Kidney epithelial cell (primary cell): ENCODE results near the gene GRM7. TPM values are rescaled to one million over a fixed set of nuclear protein-coding genes. Genes with fewer than 3 reads are reported as not detected.

Source experiments
- DNase-seq: peaks from one replicate; pipeline ENCODE4 v3.0.0-alpha.2; 2010; ENCODE audit warnings: low read depth
- H3K27me3 ChIP-seq: 2 replicates; pipeline ENCODE4 v1.6.0; 2011; ENCODE audit warnings: low read length; ENCODE audit not compliant: control insufficient read depth, insufficient read depth
- H3K36me3 ChIP-seq: 2 replicates; pipeline ENCODE4 v1.5.1; 2011; ENCODE audit warnings: low read length; ENCODE audit not compliant: control insufficient read depth, insufficient read depth
- H3K4me3 ChIP-seq: 2 replicates; pipeline ENCODE4 v1.5.1; 2011; ENCODE audit warnings: low read depth, mild to moderate bottlenecking, control low read depth, low read length
- total RNA-seq: library from RNA; depleted of rRNA; stranded (reverse); fragments of >200 nt; gene quantifications from 2 replicates; pipeline ENCODE4 v1.2.3, GENCODE V29; 2015
- TF ChIP-seq, protein P1 (sequence below): IDR thresholded peaks from 2 replicates; pipeline ENCODE4 v1.5.1; 2011; ENCODE audit warnings: mild to moderate bottlenecking, moderate library complexity, low read length, control low read depth, inconsistent platforms; ENCODE audit not compliant: insufficient read depth, poor library complexity, severe bottlenecking

The GRM7 gene
- total RNA-seq, 1 donor from 2014 or later: 0.17 TPM

DNA sequence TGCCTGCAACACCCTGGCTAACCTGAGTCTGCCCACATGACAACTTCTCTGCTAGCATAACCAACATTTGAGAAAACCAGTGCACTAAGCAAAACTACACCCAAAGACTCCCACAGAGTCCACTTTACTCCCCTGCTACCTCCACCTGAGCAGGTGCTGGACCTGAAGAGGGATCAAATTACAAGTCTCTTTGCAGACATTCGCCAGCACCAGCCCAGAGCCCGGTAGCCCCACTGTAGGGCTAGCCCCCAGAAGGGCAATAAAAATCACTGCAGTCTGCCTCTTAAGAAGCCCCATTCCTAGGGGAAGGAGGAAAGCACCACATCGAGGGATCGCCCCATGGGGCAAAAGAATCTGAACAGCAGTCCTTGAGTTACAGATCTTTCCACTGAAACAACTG lies 472.2 kb downstream of the GRM7 start:
- Histone ChIP-seq H3K4me3 (no peak overlapping the region), H3K36me3 (no peaks in the 10 kb centered on the region), H3K27me3 (no peaks in the 10 kb centered on the region)
- no peak for DNase-seq
- TF ChIP-seq, protein P1, sequence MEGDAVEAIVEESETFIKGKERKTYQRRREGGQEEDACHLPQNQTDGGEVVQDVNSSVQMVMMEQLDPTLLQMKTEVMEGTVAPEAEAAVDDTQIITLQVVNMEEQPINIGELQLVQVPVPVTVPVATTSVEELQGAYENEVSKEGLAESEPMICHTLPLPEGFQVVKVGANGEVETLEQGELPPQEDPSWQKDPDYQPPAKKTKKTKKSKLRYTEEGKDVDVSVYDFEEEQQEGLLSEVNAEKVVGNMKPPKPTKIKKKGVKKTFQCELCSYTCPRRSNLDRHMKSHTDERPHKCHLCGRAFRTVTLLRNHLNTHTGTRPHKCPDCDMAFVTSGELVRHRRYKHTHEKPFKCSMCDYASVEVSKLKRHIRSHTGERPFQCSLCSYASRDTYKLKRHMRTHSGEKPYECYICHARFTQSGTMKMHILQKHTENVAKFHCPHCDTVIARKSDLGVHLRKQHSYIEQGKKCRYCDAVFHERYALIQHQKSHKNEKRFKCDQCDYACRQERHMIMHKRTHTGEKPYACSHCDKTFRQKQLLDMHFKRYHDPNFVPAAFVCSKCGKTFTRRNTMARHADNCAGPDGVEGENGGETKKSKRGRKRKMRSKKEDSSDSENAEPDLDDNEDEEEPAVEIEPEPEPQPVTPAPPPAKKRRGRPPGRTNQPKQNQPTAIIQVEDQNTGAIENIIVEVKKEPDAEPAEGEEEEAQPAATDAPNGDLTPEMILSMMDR: no peak

DNA sequence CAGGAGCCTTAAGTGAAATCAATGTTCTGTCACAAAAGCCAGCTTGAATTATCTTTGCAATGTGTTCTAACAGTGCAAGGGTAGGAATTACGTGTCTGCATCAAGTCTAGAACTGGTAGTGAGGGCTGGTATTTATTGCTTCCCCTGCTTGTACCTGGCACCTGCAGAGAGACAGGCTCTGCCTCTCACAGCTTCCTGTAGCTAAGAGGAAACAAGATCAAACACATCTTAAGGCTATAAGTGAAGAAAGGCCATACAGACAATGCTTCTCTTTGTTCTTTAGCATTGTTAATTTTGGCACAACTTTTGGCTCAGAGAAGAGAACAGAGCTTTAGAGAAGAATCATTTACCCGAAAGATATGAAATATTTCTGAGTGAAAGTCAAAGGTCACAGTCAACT lies 479.9 kb downstream of the GRM7 start:
- DNase-seq: no peak
- TF ChIP-seq, protein P1: no peak
- no peaks in the 10 kb centered on the region for H3K27me3 ChIP-seq
- H3K36me3 ChIP-seq: no peaks in the 10 kb centered on the region
- H3K4me3 ChIP-seq: no peak overlapping the region

DNA sequence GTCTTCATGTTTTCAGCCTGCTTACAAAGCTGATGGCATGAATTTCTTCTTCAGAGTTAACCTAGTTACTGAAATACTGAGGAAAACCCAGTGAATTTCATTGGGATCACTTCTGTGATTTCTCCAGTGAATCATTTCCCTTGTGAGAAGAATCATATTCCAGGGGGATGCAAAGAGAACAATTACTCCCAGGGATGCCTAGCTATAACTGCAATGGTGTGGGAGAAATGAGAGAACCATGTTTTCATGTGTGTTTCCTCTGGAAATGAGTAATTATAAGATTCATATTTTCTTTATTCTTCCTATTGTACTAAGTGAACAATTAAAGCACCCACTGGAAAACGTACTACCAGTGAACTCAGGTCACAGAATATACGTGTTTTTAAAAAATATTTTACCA lies 485.4 kb downstream of the GRM7 start:
- H3K27me3 ChIP-seq: no peaks in the 10 kb centered on the region
- no peak overlapping the region for H3K4me3 ChIP-seq
- H3K36me3 ChIP-seq: no peaks in the 10 kb centered on the region
- DNase-seq: no peak
- TF ChIP-seq, protein P1: no peak

DNA sequence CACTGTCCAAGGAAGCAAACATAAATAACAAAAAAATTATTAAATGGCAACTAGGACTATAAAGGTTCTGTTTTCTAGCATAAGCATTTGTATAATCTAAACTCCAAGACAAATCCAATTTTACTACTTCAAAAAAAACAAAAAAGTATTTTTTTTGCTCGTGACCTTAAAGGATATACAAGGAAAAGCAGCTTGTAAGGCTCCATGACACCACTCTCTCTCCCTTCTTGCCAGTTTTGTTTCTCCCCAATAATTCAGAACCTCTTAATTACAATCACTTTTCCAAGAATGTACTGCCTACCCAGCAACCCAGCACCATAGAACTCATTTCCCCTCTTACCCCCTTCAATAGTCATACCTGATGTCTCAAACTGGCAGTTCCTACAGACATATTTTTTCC lies 496.2 kb downstream of the GRM7 start:
- DNase-seq: no peak
- H3K27me3 ChIP-seq: no peaks in the 10 kb centered on the region
- no peaks in the 10 kb centered on the region for H3K36me3 ChIP-seq
- TF ChIP-seq, protein P1: no peak
- H3K4me3 ChIP-seq: no peak overlapping the region

DNA sequence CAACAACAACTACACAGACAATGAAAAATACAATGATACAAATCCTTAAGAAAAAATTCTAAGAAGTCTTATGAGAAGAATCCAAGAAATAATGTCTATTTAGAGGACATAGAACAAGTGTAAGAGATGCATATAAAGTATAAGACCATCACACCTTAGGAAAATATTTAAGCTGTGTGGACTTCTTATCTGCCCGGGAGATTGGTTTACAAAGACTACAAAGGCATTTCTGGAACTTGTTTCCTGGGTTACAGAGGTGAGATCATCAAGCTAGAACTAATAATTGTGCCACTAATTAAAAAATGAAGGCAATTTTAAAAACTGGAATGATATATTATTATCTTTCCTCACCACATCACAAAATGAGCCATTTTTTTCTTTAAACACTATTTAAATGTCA lies 507.1 kb downstream of the GRM7 start:
- no peak for DNase-seq
- H3K27me3 ChIP-seq: no peaks in the 10 kb centered on the region
- H3K4me3 ChIP-seq: no peak overlapping the region
- no peaks in the 10 kb centered on the region for H3K36me3 ChIP-seq
- TF ChIP-seq, protein P1: no peak

DNA sequence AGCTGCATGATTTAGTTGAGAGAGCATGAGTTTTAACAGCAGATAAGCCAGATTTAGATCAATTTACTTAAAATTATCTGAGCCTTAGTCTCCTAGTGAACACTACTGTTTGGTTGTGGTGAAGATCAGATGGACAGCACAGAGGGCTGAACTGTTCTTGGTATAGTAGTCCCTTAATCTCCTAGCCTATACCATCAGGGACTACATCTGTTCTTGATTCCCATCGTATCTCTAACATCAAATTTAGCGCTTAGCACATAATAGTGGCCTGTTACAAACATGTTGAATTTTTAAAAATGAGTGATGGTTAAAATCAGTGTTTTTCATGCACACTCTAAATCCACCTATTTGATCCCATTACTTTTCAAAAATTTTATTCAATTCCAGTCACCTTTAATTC lies 507.7 kb downstream of the GRM7 start:
- no peak overlapping the region for H3K4me3 ChIP-seq
- no peaks in the 10 kb centered on the region for H3K27me3 ChIP-seq
- TF ChIP-seq, protein P1: no peak
- H3K36me3 ChIP-seq: no peaks in the 10 kb centered on the region
- DNase-seq: no peak
